ENCODE data around the gene HSD17B14. TPM values are rescaled to one million over a fixed set of nuclear protein-coding genes. Genes with fewer than 3 reads are reported as not detected.

HSD17B14 gene
- total RNA-seq, 4 donors from 2014 or later, result 6.4 to 19.0 (median 13.8) TPM

- no peak for TF ChIP-seq CTCF (IDR thresholded peaks at IDR 0.05; ENCODE audit: low read depth)
Observed at GRCh38 chr19:48799358-48800300, 36.7 kb downstream of the HSD17B14 start.

GRCh38 chr19:48798937-48799336 is 37.4 kb downstream of the HSD17B14 start:
- TF ChIP-seq CTCF (IDR thresholded peaks at IDR 0.05; ENCODE audit: low read depth), result no peak

DNA sequence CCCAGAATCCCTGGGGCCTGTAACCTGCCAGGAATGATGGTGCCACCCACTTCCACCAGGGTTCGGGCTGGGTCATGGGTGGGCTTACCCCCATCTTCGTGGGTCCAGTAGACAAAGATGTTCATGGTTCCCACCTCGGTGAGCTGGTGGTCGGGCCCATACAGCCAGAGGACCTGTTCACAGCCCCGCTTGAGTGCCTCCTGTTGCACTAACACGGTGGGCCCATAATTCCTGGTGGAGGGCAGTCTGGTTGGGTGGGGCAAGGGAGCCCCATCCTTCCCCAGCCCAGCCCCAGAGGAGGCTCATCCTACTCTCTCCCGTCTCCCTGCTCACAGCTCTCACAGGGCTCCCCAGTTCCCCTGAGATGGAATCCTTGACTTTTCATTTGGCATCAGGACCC is 39.2 kb downstream of the HSD17B14 start:
- no peak for TF ChIP-seq CTCF (IDR thresholded peaks at IDR 0.05; ENCODE audit: low read depth)

GRCh38 chr19:48796298-48797083 is 39.8 kb downstream of the HSD17B14 start:
- no peak for TF ChIP-seq CTCF (IDR thresholded peaks at IDR 0.05; ENCODE audit: low read depth)

GRCh38 chr19:48795685-48796070 is 40.6 kb downstream of the HSD17B14 start:
- TF ChIP-seq CTCF (IDR thresholded peaks at IDR 0.05; ENCODE audit: low read depth), result no peak

- no peak for TF ChIP-seq CTCF (IDR thresholded peaks at IDR 0.05; ENCODE audit: low read depth)
Observed at GRCh38 chr19:48795055-48795684, 41.1 kb downstream of the HSD17B14 start.

- TF ChIP-seq CTCF (IDR thresholded peaks at IDR 0.05; ENCODE audit: low read depth), result no peak
Observed at GRCh38 chr19:48794291-48794690, 42.0 kb downstream of the HSD17B14 start.

Measured in subcutaneous adipose tissue (tissue), 4 donors.